Fibroblast of skin of back (primary cell): ENCODE results near the gene SEMA3F.

Source experiments
- DNase-seq: peaks from one replicate; pipeline ENCODE4 v3.0.0-alpha.2; 2013

Gene SEMA3F

DNA sequence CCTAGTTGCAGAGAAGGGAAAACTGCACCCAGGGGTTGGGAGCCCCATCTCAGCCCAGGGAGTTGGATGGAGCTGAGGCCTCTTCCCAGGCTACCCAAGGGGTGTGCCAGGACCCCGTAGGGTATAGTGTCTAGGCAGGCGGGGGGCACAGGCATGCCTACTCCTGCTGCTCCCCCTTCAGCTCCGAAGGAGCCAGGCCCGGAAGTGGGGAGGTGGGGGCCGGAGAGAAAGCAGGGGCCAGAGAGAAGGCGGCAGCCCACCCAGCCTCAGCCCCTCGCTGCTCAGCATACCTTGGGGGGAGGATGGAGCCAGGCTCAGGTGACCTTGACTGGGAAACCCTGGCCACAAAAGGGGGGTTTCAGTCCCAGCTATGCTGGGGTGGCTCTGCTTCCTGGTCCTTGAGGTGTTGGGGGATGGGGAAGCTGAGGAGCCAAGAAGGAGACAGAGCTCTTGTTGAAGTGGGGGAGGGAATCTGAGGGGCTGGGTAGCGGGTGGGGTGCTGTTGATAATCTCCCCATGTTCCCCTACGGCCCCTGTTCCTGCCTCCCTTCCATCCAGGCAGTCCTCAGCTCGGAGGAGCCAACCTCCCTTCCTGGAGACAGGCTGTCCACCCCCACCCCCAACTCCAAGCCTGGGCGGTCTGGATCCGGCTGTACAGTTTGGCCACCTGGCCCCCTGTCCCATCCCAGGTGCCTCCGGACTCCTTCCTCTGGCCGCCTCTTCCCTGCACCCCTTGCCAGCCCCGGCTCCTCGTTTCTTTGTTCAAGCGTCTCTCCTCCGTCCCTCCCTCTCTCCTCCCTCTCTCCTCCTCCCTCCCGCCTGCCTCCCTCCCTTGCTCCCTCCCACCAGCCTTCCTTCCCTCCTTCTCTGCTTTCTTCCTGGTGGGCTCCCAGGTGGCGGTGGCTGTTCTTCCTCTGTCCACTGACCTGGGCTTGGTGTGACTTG lies 1.7 kb downstream of the SEMA3F start:
- peak; percentile 43 for DNase-seq

DNA sequence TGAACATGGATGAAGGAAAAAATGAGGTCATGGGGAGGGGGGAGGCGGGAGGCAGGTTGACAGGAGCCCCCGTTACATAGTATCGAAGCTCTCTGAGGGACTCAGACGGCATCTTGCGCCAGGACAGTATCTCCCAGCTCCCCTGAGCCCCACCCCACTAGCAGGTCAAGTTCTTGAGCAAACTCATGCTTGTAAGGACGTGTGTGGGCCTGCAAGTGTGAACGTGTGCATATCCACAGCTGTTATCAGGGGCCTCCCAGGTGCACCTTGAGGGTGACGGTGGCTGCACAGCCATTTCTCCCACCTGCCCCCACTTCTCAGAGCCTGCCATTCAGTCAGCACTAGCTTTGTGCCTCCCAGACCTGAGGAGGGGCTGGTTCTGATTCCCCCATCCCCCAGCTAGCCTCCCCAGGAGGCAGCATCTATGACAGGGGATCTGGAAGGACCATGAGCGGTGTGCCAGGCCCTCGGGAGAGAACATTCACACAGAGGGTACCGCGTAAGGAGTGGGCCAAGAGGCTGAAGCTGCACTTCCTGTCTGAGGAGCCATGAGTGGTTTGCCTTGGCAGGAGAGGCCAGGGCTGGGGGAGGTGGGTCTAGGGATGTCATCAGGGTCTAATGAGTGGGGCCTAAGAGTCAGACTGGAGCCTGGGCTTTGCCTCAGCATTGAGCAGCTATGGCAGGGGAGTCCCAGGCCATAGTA lies 2.9 kb downstream of the SEMA3F start:
- DNase-seq, result peak; percentile 46

DNA sequence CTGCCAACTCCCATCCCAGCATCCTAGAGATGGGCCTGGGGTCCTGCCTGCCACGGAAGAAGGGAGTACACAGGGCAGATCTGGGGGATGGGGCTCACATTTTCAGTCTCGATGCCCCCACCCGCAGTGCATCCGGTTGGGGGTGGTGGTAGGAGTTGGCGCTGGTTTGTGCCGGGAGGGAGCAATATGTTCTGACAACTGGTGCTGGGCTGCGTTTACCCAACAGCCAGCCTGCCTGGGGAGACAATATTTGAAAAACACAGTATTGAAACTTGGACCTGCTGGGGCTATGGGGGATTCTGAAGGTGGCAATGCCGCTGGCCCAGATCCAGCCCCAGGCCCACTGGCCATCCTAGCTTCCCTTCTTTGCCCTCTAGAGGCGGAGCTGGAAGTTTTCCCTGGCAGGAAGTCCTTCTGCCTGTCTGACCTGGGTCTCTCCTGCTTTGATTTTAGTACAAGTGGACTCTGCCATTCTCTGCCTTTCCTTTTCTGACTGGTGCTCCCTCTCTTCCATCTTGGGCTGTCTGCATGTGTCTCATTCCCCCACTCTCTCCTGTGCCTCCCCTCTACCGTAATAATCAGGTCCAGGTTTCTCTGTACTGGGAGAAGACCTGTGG lies 3.5 kb downstream of the SEMA3F start:
- no peak for DNase-seq

DNA sequence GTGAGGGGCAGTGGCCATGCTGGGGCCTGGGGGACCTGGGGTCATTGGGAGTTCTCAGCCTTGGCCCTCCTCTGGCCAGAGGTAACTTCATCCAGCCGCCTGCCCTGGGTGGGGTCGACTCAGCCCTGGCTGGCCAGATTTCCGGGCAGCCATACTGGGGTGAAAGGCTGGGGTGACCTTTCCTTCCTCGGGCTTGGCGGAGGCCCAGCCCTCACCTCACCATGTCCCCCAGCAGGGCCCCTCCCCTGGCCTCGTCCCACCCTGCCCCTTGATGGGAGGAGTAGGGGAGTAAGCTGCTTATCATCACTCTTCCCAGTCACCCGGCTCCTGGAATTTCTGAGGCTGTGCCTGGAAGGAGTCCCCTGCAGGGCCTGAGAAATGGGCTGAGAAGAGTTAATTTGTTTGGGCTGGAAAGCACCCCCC lies 5.4 kb downstream of the SEMA3F start:
- no peak for DNase-seq

DNA sequence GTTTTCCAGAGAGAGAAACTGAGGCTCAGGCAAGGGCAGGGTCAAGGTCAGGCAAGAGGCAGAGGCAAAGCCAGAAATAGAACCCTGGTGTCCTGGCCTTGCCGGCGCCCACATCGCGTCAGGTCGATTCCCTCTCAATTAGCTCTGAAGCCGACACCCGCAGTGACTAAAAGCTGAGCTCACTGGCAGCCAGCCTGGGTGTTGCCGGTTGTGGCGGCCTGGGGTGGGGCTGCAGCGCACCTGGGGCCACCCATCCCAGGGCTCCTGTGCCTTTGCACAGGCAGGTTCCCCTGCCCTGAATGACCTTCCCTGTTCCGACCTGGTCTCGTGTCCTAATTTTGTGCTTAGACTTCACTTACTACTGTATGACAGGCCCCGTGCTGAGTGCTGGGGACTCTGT lies 6.2 kb downstream of the SEMA3F start:
- no peak for DNase-seq

DNA sequence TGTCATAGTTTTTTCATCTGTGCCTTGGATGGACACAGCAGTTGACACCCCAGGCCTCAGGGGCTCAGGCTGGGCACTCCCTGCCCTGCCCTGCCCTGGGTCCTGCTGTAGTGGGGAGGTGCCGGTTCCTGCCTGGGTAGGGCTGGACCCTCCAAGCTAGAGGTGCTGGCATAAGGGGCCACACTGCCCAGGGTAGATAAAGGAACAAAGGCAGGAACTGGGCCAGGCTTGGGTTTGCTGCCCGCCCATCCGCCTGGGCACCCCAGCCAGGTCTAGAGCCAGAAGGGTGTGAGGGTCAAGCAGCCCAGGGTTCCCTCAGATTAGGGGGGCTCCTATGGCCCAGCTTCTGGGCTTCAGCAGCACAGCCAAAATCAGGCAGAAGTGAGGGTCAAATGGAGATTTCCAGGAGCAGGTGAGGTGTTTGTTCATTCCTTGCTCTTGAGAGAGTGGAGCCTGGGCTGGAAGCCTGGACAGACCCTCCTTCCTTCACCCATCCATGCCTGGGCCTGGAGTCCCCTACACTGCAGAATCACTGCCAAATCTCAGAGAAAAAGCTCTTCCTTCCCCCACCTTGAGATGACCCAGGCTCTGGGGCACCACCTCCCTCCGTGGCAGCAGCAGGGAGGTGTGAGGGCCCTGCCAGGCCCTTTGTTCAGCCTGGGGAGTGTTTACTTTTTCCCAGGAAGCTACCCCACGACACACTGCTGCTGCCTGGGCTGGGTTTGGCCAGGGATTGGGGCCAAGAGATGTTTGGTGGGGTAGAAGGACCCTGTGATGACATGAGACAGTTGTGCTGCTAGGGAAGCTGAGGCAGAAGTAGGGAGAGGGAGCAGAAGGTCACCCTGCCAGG lies 7.1 kb downstream of the SEMA3F start:
- no peak for DNase-seq

DNA sequence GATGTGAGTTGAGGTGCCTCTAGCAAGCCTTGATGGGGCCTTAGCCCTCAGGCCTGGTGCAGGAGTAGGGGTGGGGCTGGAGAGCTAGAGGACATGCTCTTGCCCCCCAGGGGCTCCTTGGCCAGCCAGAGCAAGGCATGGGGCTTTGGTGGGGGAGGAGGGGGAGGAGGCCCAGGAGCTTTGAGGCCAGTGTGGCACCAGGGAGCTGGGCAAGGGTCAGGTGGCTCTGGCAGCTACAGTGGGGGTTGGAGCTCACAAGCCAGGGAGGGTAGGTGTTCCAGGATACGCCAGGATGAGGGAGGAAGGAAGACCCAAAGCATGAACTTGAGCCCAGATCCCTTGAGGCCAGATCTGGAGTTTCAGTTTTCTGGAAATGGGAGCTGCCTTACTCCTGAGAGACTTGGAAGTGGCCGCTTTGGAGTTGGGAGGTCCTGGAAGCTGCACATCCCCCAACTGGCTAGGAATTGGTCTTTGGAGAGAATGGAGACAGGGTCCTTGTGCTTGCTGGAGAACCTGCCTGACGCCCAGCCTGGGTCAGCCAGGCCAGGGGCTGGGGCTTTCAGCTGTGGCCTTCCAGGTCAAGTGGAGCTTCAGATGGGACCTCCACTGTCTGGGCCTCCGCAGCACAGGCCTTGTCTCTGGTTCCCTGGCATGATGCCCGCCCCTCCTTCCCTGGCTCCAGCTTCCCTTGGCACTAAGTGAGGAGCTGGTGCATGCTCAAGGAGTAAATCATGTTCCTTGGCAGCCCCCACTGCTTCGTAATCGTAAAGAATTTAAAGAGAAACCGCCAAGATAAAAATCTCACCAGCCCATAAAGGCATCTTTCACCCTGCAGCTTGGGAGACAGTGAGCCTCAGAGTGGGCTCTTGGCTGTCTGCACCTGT lies 8.7 kb downstream of the SEMA3F start:
- peak; percentile 94 for DNase-seq

DNA sequence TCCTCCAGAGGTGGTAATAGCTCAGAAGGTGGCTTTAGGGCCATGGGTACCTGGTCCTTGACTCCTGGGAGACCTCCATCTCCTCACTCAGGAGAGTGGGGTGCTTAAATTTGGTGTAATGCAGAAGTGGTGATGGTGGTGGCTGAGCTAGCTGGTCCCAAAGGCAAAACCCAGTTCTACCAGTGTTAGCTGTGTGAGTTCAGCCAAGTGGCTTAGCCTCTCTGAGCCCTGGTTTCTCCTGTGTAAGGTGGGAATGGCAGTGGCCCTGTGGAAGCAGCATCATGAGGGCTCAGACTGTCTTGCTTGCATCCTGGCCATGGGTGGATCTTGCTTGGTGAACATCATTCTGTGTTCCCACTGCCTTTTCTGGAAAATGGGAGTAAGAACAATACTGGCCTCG lies 9.4 kb downstream of the SEMA3F start:
- no peak for DNase-seq

DNA sequence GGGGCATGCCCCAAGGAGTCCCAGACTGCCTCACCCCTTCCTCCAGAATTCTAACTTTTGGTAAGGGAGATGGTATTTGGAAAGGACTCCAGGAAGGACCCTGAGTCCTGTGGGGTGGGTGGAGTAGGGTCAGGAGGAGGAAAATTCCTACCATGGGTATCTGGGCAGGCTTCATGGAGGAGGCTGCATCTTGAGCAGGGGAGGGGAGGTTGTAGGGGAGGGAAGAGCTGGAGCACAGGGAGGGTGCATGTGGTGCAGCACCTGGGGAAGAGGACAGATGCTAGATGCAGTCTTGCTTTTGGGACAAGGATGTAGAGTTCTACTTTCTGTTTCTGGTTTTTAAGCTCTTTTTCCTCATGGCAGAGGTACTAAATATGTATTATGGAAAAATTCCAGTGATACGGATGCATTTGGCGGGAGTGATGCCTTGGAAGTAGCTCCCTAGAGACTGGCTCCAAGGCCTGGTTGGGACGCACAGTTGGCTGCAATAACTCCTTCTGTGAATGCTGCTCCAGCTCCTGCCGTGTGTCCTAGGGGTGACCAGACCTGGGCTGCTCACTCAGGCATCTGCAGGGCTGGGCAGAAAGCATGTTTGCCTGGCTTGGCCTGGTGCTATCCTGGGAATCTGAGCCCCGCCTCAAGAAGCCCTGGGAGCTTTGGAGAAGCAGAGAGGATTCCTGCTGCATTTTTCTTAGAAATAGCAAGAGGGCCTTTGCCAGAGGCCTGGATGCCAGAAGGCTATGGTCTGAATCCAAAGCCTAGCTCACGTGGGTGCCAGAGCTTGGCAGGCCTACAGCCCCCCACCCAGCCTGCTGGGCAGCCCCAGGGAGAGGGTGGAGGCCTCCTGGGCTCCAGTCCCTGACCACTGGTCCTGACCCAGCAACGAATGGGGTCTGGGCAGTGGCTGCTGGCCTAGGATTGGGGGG lies 10.1 kb downstream of the SEMA3F start:
- DNase-seq, result peak; percentile 83

DNA sequence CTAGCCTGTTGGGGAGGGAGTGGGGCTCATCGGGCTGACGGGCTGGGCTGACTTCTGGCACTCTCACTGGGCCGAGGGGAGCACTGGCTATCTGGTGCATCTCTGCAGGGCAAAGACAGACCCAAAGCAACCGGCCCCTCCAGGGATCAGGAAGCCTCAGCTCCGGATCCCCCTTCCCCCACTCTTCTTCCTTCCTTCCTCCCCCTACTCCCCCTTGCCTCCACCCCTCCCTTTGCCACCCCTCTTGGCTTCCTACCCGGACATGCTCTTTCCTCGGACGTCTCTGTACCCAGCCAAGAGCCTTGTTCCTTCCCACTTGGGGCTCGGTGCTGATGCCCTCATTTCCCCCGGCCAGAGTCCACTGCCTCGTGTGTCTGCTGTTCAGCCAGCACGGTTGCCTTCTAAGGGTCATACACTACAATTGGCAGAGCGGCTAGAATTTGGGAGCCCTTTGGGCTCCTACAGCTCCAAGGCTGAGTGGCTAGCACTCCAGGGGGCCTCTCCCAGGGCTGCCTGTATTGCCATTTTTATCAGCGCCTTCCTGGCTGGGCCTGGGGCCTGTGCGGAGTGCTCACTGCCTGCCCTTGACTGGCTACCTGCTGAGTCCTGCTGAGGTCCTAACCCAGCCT lies 10.9 kb downstream of the SEMA3F start:
- DNase-seq, result no peak

DNA sequence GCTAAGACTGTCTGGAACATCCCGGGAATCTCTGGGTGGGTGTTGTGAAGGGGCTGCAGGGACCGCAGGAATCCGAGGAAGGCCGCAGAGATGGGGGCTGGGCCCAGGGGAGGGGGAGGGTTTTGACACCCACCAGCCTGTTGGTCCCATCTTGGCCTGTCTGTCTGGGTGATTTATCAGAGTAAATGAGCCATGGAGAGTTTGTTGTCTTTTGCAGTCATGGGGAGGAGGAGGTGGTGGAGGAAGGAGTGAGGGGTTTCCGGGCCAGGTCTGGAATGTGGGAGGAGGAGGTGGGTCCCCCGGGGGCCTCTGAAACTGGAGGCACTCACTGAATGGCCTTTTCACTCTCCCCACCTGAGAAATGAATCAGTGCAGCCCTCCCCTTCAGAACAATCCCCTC lies 11.5 kb downstream of the SEMA3F start:
- no peak for DNase-seq

DNA sequence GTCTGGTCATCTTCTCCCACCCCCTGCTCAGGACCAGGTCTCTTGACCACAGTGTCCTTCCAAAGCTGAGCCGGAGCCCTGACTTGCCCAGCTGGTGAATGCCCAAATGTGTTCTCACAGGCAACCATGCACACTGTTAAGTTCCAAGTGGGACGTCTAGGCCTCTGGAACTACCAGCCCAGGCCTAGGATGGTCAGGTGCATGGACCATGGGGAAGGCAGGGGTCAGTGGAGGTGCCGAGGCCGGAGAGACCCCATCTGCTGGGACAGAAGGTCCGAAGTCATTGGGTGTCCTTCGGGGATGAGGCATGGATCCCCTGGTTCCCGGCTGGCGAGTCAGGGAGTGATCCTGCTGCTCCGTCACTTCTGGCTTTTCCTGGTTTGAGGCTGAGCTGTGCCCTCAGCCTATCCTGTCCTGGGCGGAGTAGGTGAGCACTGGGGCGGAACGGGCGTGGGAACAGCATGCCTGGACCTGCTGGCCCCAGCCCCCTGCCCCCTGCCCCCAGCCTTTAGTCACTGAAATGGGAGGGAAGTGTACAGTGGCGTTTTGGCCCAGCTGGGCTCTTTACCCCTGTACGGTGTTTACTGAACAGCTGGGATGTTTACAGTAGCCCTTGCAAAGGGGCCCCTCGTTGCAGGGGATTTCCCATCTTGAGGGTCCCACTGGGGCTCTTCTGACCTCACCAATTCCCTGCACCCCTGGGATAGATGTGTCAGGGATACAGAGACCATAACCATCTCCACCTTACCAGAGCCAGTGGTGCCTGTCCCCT lies 12.1 kb downstream of the SEMA3F start:
- peak; percentile 30 for DNase-seq

DNA sequence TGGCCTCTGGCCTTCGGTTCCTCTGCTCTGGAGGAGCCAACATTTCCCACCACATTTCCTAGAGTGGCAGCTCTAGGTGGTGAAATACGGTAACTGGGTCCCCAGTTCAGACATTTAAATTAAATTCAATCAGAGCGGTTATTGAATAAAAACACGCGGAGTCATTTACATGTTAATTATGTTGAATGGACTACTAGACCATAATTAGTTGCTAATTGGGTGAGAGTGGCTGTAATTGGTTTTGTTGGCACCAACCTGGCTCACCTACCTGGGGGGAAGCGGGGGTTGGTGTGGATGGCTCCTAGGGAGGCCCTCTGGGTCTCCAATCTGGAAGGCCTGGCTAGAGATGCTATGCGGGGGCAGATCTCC lies 12.7 kb downstream of the SEMA3F start:
- DNase-seq, result no peak

DNA sequence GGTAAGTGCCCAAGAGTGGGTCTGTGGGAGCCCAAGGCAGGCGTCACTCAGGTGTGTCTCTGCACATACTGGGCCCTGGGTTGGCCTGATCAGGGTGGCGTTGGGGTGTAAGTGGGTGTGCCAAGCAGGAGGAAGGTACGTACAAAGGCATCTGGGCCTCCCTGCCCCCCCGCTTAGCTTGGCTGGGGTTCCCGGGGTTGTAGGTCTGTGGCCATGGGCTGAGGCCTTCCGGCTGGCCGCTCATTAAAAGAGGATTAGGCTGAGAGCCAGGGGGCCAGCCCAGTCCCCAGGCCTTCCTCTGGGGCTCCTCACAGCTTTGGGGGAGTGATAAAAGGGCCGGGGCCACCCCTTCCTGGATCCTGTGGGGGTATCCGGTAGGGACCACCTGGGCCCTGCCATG lies 13.3 kb downstream of the SEMA3F start:
- no peak for DNase-seq

DNA sequence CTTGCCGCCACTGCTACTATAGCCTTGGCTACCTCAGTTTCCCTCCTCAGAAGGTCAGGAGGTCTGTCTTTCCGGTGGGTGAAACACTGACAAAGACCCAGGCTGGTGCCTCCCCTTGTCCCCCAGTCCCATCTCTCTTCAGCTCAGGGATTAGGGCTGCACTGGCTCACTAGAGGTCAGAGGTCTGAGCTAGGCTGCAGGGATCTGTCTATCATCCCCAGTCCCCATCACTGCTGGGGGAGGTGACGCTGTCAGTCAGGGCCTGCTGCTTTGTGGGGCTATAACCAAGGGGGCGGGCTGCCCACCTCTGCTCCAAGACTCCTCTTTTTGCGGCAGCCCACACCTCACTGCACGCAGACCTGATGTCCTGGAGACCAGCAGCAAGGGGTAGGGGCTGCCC lies 13.7 kb downstream of the SEMA3F start:
- no peak for DNase-seq

DNA sequence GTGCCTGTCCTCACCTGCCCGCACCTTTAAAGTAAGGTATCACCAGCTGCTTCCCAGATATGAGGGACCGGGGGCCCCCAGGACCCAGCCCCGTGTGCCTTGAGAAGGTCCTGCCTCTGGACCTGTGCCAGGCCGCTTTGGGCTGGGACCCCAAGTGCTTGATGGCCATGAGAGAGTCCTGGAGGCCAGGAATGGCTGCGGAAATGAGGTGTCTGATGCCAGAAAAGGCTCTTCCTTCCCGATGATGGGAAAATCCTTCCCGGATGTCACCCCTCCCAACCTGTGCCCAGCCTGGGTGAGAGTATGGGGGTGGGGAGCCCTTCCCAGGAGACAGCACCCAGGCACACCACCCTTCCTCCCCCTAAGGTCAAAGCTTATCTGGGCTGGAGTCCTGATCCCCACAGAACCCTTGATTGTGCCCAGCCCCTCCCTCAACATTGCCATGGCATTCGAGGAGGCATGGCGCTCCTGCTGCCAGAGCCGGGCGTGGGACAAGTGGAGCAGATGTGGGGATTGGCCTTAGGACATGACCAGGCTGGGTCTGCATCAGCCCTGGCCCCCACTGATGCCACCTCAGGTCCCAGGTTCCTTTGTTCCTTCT lies 14.2 kb downstream of the SEMA3F start:
- DNase-seq, result no peak

DNA sequence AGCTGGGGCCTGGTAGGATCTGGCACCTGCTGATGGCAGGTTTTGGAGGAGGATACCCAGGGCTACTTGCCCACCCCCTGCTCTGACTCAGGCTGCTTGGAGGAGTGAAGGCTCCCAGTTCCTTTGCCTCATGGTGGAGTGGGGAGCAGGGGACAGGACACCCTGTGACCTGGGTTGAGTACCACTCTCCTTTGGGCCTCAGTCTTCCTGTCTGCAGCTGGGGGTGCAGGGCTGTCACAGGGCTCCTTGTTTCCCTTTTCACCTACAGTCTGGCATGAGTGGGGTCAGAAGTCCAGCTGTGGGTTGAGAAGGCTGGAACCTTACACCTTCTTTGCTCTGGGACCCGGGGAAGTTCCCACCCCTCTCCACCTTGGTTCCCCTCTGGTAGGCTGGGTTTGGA lies 14.7 kb downstream of the SEMA3F start:
- no peak for DNase-seq

DNA sequence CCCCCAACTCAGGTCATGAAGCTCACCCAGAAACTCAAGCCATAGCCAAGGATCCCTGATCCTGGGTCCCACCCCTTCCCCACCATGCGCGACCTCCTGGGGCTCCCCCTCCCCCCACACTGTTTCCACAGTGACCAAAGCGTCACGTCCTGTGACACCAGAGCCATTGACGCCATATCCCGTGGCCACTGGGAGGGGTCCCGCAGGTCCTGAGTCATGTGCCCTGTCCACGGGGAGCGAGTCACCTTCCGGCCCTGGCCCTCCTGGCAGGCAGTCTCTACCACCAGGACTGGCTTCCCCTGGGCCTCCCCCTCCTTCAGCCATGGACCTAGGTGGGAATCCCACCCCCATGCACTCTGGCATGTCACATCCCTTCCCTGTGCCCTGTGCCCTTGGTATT lies 15.6 kb downstream of the SEMA3F start:
- DNase-seq, result peak; percentile 67
